Colon (tissue), 2 donors: Measurements from ENCODE around the gene FGFRL1.
"Not testable (repeated sequence)": the region's sequence is repeated elsewhere in the genome, so short reads cannot be mapped to it uniquely, and the experiment has no call there.

Source experiments
- FAIRE-seq: peaks from 2 replicates; lab custom pipeline; 2012; peaks lifted over from hg19 to GRCh38; lab: Jason Lieb, UNC
- donor health status: control.
- donor health status: control.

The FGFRL1 gene

DNA sequence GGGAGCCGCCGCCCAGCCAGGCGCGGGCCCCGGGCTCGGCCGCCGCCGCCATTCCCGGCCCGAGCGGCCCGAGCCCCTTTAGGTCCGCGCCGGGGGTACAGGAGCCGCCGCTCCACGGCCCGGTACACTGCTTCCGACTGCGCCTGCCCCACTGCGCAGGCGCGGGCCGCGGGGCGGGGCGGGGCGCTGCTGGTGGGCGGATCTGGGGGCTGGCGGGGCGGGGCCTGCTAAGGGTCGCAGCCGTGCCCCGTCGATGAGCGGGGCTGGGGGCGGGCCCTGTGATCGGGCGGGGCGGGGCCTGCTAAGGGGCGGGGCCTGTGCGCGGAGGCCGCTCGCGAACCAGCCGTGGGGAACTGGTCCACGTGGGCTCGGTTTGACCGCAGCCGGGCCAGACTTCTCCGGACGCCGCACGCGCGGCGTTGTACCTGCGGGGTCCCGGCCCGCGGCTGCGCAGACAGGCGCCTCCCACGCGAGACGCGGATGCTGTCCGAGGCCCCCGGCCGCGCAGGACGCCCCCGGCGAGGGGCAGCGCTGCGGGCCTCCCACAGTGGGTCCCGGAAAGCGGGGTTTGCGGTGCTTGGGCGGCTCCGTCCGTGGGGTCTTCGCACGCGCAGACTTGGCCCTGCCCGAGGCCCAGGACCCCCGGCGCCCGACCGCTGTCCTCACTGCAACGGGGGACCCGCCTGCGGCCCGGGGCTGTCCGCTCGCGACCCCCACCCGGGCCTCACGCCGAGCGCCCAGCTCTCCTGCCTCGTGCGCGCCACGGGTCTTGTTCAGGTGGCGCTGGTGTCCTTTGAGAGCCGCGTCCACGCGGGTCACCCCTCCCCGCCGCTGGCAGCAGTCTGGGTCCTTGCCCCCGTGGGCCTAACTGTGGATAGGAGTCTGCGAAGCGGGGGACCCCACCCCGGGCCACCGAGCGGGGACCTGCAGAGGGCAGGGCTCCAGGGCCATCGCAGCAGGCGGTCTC lies 37.7 kb upstream of the FGFRL1 start, which contains the start of gene DGKQ:
TSS of gene DGKQ (minus strand) at position 139 of the 967 bp plus-strand sequence. CDS start at position 52, 87 bp downstream.
- no peak for FAIRE-seq

DNA sequence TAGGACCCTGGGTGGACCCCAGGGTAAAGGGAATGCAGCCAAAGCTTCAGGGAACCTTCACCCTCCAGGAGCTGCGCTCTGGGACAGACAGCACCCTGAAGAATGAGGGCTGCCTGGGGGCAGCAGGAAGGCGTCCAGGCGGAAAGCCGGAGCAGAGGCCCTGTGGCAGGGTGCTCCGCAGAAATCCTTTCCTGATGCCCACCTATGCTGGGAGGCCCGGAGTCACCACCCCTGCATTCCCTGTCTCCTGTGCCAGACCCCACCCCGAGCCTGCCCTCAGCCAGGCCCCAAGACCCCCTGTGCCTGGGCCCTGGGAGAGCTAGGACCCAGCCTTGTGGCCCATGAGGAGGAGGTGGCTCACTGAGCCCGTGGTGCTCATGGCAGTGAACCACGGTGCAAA lies 36.8 kb upstream of the FGFRL1 start:
- FAIRE-seq: no peak

DNA sequence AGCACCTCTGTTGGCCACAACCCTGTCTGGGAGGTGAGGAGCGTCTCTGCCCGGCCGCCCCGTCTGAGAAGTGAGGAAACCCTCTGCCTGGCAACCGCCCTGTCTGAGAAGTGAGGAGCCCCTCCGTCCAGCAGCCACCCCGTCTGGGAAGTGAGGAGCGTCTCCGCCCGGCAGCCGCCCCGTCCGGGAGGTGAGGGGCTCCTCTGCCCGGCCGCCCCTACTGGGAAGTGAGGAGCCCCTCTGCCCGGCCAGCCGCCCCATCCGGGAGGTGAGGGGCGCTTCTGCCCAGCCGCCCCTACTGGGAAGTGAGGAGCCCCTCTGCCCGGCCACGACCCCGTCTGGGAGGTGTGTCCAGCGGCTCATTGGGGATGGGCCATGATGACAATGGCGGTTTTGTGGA lies 35.4 kb upstream of the FGFRL1 start:
- FAIRE-seq: not testable (repeated sequence)

DNA sequence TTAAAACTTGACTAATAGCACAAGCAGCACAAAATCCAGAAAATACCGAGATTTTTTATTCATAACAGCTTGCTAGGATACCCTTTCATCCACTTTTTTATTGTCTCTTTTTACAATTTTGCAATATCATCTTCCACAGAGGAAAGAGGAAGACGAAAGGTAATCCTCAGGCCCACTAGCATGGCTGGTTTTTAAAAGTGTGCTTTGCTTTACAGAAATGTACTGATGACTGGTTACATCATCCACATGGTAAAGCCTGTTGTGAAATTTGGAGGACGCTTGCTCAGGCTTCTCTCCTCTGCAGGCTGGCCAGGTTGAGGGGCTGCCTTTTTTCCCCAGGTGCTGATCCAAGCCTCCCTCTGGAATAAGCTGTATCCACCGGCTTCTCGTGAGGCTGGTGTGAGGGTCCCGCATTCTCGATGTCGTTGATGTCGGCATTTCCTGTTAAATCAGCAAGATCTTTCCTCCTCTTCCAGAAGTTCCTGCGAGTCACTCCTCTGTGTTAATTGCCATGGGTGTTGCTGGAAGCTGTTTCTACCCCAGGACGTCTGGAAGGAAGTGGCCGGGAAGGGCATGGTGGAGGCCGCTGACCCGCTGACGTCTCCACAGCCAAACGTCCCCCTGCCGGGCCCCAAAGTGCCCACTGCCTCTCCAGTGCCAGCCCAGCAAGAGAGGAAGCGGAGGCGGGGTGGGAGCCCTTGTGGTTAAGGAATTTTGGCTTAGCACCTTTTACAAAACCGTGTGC lies 32.3 kb upstream of the FGFRL1 start:
- no peak for FAIRE-seq

DNA sequence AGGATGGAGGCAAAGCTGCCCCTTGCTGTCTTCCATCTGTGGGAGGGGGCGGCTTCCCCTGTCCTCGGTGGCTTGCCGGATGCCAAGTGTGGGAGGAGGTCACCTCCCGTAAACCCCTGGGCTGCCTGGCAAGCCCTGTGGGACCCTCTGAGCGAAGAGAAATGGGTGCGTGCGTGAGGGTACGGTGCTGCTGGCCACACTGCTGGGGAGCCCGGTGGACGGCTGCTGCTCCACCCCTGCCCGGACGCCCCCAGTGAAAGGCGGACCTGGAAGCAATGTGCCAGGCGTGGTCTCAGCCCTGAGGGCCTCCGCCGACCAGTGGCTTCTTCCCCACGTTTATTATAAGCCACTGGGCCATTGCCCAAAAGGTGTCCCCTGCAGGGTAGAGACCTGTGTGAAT lies 29.1 kb upstream of the FGFRL1 start:
- no peak for FAIRE-seq

DNA sequence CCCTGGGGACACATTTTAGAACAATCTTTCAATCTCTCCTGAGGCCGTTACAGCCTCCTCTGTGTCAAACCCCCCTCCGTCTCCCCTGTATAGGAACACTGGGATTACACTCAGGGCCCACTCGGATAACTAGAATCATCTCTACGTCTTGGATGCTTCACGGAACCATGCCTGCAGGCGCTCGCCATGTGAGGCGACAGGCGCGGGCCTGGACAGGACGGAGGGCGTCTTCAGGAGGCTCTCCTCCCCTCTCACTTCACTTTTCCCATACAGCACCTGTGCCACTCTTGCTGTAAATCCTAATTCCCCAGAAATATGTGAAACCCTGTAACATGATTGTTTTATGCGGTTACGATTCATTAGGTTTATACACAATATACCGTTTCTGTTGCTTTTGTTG lies 28.6 kb upstream of the FGFRL1 start:
- no peak for FAIRE-seq

DNA sequence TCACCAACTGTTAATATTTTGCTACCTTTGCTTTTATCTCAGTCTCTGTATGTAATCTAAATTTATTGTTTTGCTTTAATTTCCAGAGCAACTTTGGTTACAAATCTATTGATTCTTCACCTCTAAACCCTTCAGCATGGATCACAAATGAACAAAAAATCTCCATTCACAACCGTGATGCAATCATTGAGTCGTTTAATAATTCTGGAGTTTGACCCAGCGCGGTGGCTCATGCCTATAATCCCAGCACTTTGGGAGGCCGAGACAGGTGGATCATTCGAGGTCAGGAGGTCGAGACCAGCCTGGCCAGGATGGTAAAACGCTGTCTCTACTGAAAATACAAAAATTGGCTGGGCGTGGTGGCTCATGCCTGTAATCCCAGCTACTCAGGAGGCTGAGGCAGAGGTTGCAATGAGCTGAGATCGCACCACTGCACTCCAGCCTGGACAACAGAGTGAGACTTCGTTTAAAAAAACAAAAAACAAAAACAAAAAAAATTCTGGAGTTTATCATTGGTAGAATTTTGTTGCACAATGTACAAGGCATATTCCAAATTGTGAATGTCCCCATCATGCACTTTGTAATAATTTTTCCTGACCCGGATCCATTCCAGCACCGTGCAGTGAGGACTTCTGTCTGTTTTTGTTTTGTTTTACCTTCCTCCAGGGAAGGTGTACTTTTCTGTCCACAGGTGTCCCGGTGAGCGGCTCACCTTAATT lies 26.9 kb upstream of the FGFRL1 start:
- no peak for FAIRE-seq

DNA sequence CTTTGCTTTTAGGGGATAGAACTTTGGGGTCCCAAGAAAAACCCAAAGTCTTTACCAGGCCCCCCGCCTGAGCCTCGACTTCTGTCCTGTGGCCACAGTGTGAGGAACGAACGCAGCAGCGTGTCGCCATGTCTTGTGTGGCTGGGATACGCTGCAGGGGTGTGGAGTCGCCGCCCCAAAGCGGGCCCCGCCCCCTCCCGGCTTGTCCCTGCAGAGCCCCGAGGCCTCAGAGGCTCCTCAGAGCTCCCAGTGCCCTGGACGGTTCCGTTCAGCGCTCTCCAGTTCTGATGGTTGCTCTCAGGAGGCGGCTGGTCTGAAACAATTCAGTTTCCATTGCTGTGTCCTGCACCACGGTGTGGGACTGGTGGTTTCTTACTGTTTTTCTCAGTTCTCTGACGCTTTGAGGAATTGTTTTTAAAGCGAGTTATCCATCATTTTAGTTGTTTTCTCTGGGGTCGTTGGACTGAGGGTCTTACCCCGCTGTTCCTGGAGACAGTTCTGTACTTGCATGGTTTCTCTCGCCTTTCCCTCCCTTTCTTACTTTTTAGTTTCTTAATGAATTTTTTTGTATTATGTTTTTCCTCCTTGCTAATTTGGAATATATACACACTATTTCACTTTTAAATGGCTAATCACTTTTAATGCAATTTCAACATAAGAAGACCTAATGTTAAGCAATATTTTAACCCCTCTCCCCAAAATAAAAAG lies 26.1 kb upstream of the FGFRL1 start:
- FAIRE-seq: no peak

DNA sequence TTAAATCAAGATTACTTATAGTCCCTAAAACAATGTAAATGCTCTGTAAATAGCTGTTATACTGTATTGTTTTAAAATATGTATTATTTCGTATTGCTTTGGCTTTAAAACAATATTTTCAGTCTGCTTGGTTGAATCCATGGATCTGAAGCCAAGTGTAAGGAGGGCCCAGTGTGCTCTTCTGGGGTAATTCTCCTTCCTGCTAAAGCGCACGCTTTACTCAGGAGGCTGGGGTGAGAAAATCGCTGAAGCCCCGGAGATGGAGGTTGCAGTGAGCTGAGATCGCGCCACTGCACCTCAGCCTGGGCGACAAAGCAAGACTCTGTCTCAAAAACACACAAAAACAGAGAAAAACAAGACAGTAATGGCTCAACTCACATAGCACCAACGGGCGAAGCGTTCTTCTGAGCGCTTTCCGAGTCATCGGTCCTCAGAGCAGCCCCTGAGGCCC lies 25.0 kb upstream of the FGFRL1 start:
- no peak for FAIRE-seq

DNA sequence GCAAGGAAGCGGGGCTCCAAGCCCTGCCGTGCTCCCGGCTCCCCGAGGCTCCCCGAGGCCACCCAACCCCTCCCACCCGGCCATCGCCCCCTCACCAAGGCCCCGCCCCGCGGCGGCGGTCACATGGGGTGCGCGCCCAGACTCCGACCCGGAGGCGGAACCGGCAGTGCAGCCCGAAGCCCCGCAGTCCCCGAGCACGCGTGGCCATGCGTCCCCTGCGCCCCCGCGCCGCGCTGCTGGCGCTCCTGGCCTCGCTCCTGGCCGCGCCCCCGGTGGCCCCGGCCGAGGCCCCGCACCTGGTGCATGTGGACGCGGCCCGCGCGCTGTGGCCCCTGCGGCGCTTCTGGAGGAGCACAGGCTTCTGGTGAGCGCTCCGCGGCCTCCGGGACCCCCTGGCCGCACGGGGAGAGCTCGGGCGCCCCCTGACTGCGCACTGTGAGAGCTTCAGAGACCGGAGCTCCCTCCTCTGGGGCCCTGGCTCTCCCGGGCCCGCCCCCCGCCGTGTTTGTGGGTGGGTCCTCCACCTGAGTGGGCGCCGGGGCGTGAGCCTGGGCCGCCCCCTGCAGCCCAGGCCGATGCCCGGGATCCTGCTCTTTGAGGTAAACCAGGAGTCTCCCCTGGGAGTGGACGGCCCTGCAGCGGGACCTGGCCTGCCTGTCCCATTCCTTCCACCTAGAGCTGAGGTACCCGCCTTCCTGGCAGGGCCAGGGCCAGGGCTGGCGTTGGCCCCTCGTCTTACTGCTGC lies 24.4 kb upstream of the FGFRL1 start, which contains the start of gene IDUA:
TSS of gene IDUA (plus strand) at position 166 of the 745 bp plus-strand sequence. CDS start at position 207, 41 bp downstream.
- no peak for FAIRE-seq

DNA sequence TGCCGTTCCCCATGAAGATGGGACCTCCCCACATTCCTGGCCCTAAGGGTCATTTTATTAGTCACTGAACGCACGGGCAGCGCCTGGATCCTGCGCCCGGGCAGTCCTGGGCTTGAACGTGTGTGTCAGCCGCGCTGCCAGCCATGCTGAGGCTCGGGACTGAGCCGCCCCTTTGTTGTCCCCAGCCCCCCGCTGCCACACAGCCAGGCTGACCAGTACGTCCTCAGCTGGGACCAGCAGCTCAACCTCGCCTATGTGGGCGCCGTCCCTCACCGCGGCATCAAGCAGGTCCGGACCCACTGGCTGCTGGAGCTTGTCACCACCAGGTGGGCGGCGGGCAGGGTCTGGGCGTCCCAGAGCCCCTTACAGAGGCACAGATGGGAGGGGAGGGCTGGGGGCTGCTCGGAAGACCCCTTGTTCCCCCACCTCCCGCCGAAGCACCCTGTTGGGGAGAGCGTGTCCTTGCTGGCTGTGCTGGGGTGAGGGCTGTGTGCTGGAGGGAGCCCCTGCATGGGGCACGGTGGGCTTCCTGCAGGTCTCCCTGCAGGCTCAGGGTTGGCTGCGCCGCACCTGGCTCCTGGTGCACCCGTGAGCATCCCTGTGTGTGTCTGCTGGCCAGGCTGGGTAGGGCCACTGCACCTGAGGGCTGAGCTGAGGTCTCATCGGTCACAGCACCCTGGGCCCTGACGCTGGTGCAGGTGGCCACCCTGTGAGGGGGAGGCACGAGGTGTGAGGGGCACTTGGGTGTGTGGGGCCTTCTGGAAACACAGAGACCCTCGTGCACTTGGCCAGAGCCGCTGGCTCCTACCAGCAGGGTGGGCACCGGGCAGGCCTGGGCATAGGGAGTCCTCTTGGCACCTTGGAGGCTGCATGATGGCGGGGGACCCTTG lies 23.6 kb upstream of the FGFRL1 start:
- no peak for FAIRE-seq

DNA sequence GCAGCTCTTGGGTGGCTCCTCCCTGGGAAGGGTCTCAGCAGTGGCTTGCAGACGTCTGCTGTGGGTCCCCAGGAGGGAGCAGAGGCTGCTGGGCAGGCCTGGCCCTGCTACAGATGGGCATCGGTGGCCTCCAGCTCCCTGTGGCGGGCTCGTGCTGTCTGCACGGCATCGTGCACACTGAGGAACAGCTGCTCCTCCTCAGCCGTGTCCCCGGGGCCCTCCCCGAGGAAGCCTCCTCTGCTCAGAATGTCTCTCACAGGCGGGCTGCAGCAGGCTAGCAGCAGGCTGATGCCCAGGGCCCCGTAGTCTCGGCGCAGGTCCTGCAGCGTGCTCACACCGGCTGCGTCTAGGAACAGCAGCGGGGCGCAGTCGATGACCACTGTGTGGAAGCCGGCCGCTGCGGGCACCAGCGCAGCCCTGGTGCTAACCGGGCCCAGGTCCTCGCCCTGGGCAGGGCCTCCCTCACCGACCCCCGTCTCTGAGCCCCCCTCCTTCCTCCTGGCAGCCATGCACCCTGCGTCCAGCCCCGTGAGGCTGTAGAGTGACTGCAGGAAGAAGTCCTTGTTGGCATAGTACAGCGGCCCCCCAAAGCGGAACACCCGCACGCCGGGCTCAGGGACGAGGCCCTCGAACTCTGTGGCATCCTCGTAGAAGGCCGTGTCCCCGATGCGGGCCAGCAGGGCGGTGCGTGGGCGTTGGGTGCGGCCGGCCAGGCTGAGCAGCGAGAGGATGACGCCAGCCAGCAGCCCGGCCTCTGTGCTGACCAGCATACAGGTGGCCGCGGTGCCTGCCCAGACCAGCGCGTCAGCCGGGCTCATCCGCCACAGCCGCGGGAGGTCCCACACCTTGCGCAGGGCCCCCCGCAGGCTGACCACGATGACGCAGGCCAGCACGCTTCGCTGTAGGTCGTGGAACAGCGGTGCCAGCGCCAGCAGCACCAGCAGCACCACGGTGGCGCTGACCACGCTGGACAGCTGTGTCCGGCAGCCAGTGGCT lies 22.4 kb upstream of the FGFRL1 start:
- no peak for FAIRE-seq

DNA sequence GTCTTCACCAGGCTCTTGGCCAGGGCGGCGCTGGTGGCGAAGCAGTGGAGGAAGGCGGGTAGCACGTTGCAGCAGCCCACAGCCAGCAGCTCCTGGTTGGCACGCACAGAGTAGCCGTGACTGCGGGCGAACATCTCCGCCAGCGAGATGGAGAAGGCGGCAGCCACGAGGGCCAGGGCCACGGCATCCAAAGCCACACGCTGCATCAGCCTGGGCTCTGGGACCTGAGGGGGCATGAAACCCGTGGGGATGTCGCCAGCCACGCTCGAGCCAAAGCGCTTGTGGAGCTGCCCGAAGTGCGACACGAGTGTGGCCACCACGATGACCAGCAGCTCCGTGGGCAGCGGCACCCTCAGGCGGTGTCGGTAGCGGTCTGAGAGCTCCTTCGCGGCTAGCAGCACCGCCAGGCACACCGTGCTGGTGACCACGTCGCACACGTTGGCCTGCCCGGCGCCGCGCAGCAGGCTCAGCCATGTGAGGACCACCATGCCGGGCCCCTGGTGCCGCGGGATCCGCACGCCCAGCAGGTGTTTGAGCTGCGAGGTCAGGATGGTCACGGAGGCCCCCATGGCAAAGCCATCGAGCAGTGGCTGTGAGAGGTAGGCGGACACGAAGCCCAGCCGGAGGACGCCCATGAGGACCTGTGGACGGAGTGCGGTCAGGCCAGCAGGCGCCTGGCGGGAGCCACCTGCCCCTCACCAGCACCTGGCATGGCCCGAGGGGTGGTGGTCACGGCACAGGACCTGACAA lies 21.5 kb upstream of the FGFRL1 start:
- FAIRE-seq: no peak

DNA sequence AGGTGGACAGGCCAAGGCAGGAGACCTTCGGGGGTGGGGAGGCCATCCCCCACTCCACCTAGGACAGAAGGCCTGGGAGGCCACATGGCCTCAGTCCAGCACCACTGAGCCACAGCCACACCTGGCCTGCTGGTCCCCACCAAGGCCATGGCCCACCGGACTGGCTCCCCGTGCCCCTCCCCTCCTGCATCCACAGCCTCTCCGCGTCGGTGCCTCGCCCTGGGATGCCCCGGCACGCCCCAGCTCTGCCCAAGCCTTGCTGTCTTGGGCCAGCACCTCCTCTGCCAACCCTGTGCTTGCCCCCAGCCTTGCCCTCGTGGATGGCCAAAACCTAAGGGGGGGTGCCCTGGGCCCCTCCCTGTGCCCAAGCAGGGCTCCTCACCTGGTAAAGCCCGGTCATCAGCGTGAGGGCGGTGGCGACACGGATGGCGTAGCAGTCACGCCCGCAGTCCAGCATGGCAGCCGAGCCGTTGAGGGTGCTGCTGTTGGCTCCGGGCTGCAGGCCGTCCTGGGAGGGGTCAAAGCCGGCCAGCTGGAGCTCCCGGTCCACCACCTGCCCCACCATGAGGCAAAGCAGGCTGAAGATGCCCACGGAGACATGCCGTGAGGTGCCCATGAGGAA lies 20.6 kb upstream of the FGFRL1 start:
- FAIRE-seq: no peak

DNA sequence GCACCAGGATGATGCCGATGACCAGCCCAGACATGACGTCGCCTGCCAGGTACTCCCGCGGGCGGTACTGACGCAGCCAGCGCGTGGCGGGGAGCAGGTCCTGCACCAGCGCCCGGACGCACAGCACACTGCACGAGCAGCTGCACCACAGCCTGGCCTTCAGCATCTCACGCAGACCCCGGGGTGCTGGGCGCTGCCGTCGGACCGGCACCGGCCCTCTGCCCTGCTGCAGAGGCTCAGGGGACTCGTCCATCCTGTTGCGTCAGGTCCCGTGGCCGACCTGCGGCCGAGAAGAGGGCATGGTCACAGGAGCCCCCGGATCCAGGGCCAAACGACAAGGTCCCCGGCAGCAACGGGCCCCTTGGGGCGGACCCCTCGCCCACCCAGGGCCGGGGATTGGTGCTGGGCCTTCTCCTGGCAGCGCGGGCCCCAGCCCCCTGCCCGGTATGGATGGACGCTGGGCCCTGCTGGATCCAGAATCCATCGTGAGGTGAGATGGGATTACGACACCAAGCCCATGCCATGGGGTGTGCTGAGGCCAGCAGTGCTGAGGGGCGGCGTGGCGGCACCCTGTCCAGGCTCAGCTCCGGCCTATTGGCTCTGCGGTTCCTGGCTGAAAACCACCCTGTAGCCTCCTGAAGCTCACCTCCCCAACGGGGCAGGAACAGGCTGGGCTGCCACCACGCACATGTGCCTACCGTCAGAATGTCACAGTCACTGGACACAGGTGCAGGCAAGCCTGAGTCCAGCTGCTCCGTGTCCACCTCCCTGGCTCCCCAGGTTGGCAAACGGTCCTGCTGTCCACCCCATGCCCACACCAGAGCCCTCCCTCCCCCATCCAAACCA lies 19.8 kb upstream of the FGFRL1 start:
- FAIRE-seq: no peak
